ENCODE results near the gene OR51E2.

DNA sequence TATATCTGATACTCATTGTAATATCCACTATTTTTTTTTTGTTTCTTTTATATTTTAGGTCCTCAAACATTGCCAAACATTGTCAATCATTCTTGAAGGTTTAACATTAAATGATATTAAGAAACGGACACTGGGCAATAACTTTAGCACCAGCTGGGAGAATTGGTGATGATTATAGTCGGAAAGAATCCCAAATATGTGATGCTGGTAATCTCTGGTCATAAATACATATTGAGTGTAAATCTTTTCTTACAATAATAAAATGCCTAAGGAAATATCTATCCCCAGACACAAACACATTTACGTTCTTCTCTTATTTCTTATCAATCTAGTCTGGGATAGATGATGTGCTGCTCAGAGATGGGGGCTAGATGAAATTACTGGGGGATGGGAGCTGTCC, 25.2 kb downstream of the OR51E2 start:
- TF ChIP-seq POLR2A (IDR thresholded peaks at IDR 0.05) (no peak), CTCF (IDR thresholded peaks at IDR 0.05) (no peak)
